Measurements from ENCODE around the gene CYP4V2.

GRCh38 chr4:186241616-186242015 lies 50.2 kb downstream of the CYP4V2 start:
- TF ChIP-seq CTCF (conservative IDR thresholded peaks at IDR 0.05; ENCODE audit: low read depth in 2 of 2) (no peak), POLR2AphosphoS5 (IDR thresholded peaks at IDR 0.05; ENCODE audit: low read depth) (0 out of 2 replicates have a peak, but pooled peaks have one; percentile 28), EZH2 (IDR thresholded peaks at IDR 0.05; ENCODE audit: low read depth, unreplicated experiment) (no peak), REST (IDR thresholded peaks at IDR 0.05; ENCODE audit: unreplicated experiment) (no peak), STAT1 (IDR thresholded peaks at IDR 0.05; ENCODE audit: unreplicated experiment) (no peak), EZH2phosphoT487 (IDR thresholded peaks at IDR 0.05; ENCODE audit: unreplicated experiment) (no peak), CREB1 (CRISPR knock-in tag; IDR thresholded peaks at IDR 0.05; ENCODE audit: low read depth) (no peak), ETS1 (IDR thresholded peaks at IDR 0.05) (no peak)
